Suprapubic skin (tissue), 4 donors: ENCODE measurements around the gene CALY.

ENCODE experiments used
- CTCF ChIP-seq, 2 donors: fragments of 200-600 bp in 1 of 2; fragments of 450-650 bp in 1 of 2; sonication (generic) in 1 of 2; IDR thresholded peaks; one replicate each; pipeline ENCODE4 v1.5.1; 2016 to 2019; ENCODE audit warnings: antibody characterized with exemption in 2 of 2, mild to moderate bottlenecking in 1 of 2, moderate library complexity in 1 of 2
- EP300 ChIP-seq: sonication (generic); formaldehyde crosslinking; IDR thresholded peaks from one replicate; pipeline ENCODE4 v1.6.1; 2017; ENCODE audit warnings: antibody characterized with exemption
- POLR2A ChIP-seq, 2 donors: fragments of 450-650 bp; IDR thresholded peaks; one replicate each; pipeline ENCODE4 v1.6.1; 2017; ENCODE audit warnings: antibody characterized with exemption in 2 of 2, mild to moderate bottlenecking in 2 of 2, moderate library complexity in 2 of 2
- POLR2AphosphoS5 ChIP-seq, 3 donors: sonication (generic); formaldehyde crosslinking; IDR thresholded peaks; one replicate each; pipeline ENCODE4 v1.6.1; 2017; ENCODE audit warnings: antibody characterized with exemption in 3 of 3

DNA sequence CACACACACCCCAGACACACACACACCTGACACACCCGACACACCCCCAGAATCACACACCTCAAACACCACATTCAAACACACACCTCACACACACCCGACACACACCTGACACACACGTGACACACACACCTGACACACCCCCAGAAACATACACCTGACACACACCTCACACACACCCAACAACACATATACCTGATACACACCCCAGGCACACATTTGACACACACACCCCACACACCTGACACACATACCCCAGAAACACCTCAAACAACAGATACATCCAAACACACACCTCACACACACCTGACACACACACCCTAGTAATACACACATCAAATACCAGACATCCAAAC is 652 bp upstream of the CALY start:
- no peak for TF ChIP-seq POLR2A (IDR thresholded peaks at IDR 0.05)
- TF ChIP-seq CTCF (IDR thresholded peaks at IDR 0.05): no peak
- no peak for TF ChIP-seq POLR2AphosphoS5 (IDR thresholded peaks at IDR 0.05)
- no peak for TF ChIP-seq EP300
